ENCODE data around the gene PTPRN2.
"Not testable (repeated sequence)": the region's sequence is repeated elsewhere in the genome, so short reads cannot be mapped to it uniquely, and the experiment has no call there.

The PTPRN2 gene

GRCh38 chr7:158443688-158444483, 143.7 kb downstream of the PTPRN2 start:
- DNase-seq (ENCODE audit: low spot score), result no peak

- DNase-seq (ENCODE audit: low spot score), result no peak
Measured at GRCh38 chr7:158443014-158443687, 144.5 kb downstream of the PTPRN2 start.

DNA sequence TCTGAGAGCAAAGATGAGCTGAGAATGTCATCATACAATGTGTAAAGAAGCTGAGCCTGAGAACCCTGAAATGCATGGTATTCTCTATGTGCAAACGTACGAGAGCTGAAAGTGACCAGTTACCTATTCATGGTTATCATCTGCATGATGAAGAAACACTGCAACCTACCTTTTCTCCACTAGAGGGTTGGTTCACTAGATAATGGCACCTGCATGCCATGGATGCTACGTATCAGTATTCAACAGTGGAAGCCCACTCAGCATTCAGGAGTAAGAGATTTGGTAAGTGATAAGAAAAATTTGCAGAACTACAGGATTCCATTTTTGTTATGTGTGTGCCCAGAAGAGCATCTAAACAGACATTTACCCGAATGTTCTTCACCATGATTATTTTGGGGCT, 145.4 kb downstream of the PTPRN2 start:
- no peak for DNase-seq (ENCODE audit: low spot score)

DNA sequence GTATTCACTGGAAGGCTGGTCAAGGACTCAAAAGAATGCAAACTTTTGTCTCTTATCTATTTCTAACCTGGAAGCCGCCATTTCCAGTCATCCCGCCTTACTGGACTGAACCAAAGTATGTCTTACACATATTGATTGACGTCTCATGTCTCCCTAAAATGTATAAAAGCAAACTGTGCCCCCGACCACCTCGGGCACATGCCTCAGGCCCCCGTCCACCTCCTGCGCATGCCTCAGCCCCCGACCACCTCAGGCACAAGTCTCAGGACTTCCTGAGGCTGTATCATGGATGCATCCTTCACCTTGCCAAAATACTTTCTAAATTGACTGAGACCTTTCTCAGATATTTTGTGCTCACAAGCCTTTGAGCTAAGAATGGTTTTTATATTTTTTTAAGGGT, 148.6 kb downstream of the PTPRN2 start:
- no peak for DNase-seq (ENCODE audit: low spot score)

DNA sequence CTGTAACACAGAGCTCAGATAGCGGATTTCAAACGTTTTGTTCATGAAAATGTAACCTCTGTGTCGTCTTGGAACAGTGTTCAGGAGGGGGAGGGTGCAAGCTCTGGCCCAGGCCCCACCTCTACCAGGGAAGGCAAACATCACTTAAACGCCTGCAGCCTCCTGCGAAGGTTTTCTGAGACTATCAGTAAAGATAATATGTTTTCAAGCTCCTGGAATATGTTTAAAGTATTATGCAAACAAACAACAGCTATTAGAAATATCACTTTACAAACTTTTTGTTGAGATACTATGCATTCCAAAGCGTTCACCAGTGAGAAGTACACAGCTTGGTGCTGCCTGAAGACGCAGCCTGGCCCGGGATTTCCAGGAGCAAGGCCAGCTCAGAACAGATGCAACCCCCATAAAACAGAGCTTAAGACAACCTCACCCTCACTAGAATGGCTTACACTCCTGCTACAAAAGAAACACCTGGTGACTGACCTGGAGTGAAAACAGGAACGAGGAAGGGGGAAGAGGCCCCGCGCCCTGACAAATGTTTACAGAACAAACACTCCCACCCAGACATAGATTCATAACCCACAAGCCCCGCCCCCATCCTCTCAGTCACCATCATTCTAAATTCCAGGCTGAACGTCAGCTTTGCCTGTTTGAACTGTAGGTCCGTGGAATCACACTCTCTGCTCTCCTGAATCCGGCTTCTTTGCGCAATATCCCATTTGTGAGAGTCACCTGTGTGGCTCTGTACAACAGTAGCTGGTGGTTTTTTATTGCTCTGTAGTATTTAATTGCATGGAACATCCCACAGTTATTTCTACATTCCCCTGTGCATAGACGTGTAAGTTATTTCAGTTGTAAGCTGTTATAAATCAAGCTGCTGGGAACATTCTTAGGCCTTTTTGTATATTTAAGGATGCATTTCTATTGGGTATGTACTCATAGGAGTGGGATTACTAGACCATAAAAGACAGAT, 155.0 kb downstream of the PTPRN2 start:
- no peak for DNase-seq (ENCODE audit: low spot score)

DNA sequence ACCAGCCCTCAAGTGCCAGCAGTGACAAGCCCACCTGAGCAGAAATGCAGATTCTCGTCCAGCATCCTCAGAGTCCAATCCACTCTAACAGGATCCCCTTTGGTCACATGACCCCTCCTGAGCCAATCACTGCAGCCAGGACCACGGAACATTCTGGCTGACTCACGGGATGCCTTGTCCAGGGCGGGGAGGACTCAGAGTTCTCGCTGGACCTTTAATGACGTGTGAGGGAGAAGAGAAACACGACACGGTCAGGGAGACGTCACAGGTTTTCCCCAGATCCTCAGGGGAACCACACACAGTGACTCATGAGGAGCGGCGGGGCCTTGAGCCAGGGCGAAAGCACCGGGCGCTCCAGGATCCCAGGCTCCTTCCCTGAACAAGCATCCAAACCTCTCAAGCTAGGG, 155.7 kb downstream of the PTPRN2 start:
- no peak for DNase-seq (ENCODE audit: low spot score)

DNA sequence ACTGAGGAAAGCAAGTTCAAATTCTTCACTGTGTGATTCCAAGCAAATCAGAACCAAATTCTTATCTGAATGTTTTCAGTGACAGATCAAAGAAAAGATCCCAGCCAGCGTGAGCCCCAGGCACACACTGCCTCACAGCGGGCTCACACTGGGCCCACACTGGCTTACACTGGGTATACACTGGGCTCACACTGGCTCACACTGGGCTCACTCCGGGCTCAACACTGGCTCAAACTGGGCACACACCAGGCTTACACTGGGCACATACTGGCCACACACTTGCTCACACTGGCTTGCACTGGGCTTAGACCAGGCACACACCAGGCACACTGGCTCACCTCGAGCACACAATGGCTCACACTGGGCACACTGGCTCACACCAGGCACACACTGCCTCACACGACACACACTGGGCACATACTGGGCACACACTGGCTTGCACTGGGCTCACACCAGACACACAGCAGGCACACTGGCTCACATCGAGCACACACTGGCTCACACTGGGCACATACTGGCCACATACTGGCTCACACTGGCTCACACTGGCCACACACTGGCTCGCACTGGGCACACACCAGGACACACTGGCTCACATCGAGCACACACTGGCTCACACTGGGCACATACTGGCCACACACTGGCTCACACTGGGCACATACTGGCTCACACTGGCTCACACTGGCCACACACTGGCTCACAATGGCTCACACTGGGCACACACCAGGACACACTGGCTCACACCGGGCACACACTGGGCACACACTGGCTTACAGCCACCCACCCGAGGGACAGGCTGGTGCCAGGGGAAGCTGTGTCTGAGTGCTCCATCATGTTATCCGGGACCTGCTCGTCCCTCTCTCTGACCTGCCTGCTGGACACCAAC, 156.3 kb downstream of the PTPRN2 start:
- no peak for DNase-seq (ENCODE audit: low spot score)

GRCh38 chr7:158430308-158431034, 157.2 kb downstream of the PTPRN2 start:
- no peak for DNase-seq (ENCODE audit: low spot score)

- no peak for DNase-seq (ENCODE audit: low spot score)
Measured at GRCh38 chr7:158428837-158429753, 158.5 kb downstream of the PTPRN2 start.

- no peak for DNase-seq (ENCODE audit: low spot score)
Measured at GRCh38 chr7:158428131-158428836, 159.3 kb downstream of the PTPRN2 start.

GRCh38 chr7:158425676-158426075, 161.9 kb downstream of the PTPRN2 start:
- DNase-seq (ENCODE audit: low spot score), result not testable (repeated sequence)

DNA sequence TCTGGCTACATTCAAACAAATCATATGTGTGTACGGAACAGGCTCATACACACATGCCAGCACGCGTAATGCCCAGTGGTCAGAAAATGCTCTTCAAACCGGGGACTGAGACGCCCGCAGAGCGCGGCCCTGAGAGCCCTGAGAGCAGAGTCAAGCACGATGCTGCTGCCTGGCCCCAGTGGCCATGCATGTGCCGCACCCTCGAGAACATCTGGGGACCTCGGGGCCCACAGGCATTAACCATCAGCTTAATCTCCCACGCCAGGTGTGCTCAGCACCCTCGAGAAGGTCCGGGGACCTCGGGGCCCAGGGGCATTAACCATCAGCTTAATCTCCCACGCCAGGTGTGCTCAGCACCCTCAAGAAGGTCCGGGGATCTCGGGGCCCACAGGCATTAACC, 163.1 kb downstream of the PTPRN2 start:
- no peak for DNase-seq (ENCODE audit: low spot score)

GRCh38 chr7:158424011-158424410, 163.6 kb downstream of the PTPRN2 start:
- no peak for DNase-seq (ENCODE audit: low spot score)

- DNase-seq (ENCODE audit: low spot score), result no peak
Measured at GRCh38 chr7:158422887-158423560, 164.6 kb downstream of the PTPRN2 start.

GRCh38 chr7:158422196-158422886, 165.3 kb downstream of the PTPRN2 start:
- no peak for DNase-seq (ENCODE audit: low spot score)

DNA sequence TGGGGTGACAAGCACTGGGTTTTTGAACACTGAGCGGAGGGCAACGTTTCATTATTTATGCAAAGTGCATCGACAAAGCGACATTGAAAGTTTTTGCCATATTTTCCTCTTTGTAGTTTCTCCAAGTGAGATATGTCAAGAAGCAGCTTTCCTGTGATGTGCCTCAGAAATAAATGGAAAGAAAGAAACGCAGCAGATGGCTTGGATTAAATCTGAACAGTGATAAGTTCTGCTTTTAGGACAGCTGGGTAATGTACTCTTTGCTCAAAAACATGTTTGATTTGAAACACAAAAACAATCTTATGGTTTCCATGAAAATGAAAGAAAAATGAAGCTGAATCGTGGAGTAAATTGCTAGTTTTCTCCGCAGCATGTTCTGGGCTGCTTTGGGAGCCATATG, 166.3 kb downstream of the PTPRN2 start:
- no peak for DNase-seq (ENCODE audit: low spot score)

DNA sequence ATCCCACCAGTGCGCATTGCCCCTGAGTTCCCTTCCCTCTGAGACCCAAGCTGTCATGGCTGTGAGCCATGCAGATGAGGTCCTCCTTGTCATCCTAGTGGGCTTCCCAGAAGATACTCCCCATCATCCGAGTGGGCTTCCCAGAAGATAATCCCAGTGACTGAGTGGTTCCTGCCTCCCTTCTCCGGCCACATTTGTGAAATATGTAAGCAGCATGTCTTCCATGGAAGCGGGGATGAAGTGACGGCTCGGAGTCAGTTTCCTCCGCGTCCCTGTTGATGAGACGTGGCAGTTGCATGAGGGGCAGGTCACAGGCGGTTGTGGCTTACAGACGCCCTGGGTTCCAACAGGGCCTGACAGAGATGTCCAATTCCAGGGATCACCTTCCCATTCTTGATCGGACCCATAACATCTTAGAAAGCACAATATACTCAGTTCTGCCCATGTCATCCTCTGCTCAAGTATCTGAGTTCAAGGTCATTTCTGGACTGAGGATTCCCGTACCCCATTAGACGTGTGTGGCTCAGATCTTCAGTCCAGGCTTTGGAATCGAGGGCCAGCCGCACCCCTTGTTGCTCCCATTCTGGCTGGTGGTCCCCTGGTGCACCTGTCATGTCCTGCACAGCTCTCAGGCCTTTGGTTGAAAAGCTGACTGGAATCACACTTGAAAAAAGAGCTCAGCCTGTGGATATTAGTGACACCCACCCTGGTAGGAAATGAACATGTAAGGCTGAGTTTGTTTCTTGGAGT, 166.9 kb downstream of the PTPRN2 start:
- no peak for DNase-seq (ENCODE audit: low spot score)

All from hematopoietic multipotent progenitor cell treated with erythropoietin and hydrocortisone succinate and interleukin-3 and kit ligand, for 15 days (in vitro differentiated cells).